H1 (cell line): ENCODE data around the gene PHACTR1. TPM values are rescaled to one million over a fixed set of nuclear protein-coding genes. Genes with fewer than 3 reads are reported as not detected.

Experiments
- CTCF ChIA-PET: fragments of 300-600 bp; sonication (Branson Sonifier 250); formaldehyde crosslinking; loops from one replicate; lab custom pipeline; 2021; ENCODE audit not compliant: partially characterized antibody; lab: Charles Lee
- POLR2A ChIA-PET: fragments of 300-600 bp; sonication (Branson Sonifier 250); formaldehyde crosslinking; loops from one replicate; lab custom pipeline; 2021; ENCODE audit warnings: inconsistent platforms; ENCODE audit not compliant: partially characterized antibody; lab: Charles Lee
- DNase-seq, 2 experiments: peaks; one replicate each; pipeline versions ENCODE4 v3.0.0 to v3.0.0-alpha.2; 2010 to 2022; ENCODE audit warnings: low spot score in 2 of 2, low read depth in 1 of 2, mixed read lengths in 1 of 2
- FAIRE-seq: peaks from 2 replicates; lab custom pipeline; 2011; peaks lifted over from hg19 to GRCh38; lab: Jason Lieb, UNC
- H2AFZ ChIP-seq: 2 replicates; pipeline ENCODE4 v1.8.1; 2012; ENCODE audit warnings: low read length, inconsistent platforms
- H2AK5ac ChIP-seq: 2 replicates; pipeline ENCODE4 v1.6.1; 2013; ENCODE audit warnings: low read depth, low read length
- H2BK120ac ChIP-seq: replicated peaks from 2 replicates; pipeline ENCODE3; 2013; ENCODE audit warnings: low read depth, low read length, inconsistent platforms
- H2BK12ac ChIP-seq: 2 replicates; pipeline ENCODE4 v1.6.1; 2013; ENCODE audit warnings: low read depth, low read length
- H2BK15ac ChIP-seq: 2 replicates; pipeline ENCODE4 v1.6.1; 2013; ENCODE audit warnings: low read length
- H2BK20ac ChIP-seq: 2 replicates; pipeline ENCODE4 v1.6.1; 2013; ENCODE audit warnings: low read length
- H2BK5ac ChIP-seq: 2 replicates; pipeline ENCODE4 v1.6.1; 2013; ENCODE audit warnings: low read depth, low read length
- H3K14ac ChIP-seq: 2 replicates; pipeline ENCODE4 v1.6.1; 2013; ENCODE audit warnings: inconsistent platforms; ENCODE audit not compliant: insufficient read length
- H3K18ac ChIP-seq: 2 replicates; pipeline ENCODE4 v1.6.1; 2013; ENCODE audit warnings: low read length; ENCODE audit errors: extremely low read depth
- H3K23ac ChIP-seq: 2 replicates; pipeline ENCODE4 v1.6.1; 2013; ENCODE audit warnings: inconsistent platforms; ENCODE audit not compliant: insufficient read length
- H3K23me2 ChIP-seq: 2 replicates; pipeline ENCODE4 v1.6.1; 2013; ENCODE audit warnings: low read depth, low read length
- H3K27ac ChIP-seq: 2 replicates; pipeline ENCODE4 v1.6.1; 2011; ENCODE audit warnings: low read depth, low read length, inconsistent platforms
- H3K27me3 ChIP-seq, 4 experiments: replicated peaks in 1 of 4; 1 replicate in 1 of 4; 2 replicates in 3 of 4; pipeline versions ENCODE4 v1.6.1 to v1.8.1; 2011 to 2013; ENCODE audit warnings: low read length in 3 of 4, mild to moderate bottlenecking in 3 of 4, inconsistent platforms in 2 of 4, mixed read lengths in 2 of 4, moderate library complexity in 1 of 4; ENCODE audit not compliant: control insufficient read depth in 3 of 4, insufficient read depth in 3 of 4; ENCODE audit errors: extremely low read depth in 1 of 4
- H3K36me3 ChIP-seq, 4 experiments: 2 replicates each; pipeline versions ENCODE4 v1.6.1 to v1.8.1; 2011 to 2013; ENCODE audit warnings: mild to moderate bottlenecking in 4 of 4, low read length in 3 of 4, moderate library complexity in 2 of 4, control low read depth in 1 of 4, inconsistent platforms in 1 of 4; ENCODE audit not compliant: insufficient read depth in 4 of 4, control insufficient read depth in 2 of 4
- H3K4ac ChIP-seq: replicated peaks from 2 replicates; pipeline ENCODE3; 2013; ENCODE audit warnings: low read length, low read depth, mixed read lengths, inconsistent platforms; ENCODE audit not compliant: insufficient read length
- H3K4me1 ChIP-seq, 4 experiments: replicated peaks in 1 of 4; 1 replicate in 1 of 4; 2 replicates in 3 of 4; pipeline versions ENCODE4 v1.6.1 to v1.8.1; 2011 to 2013; ENCODE audit warnings: low read length in 3 of 4, inconsistent platforms in 2 of 4, mixed read lengths in 1 of 4; ENCODE audit not compliant: insufficient read depth in 4 of 4, control insufficient read depth in 3 of 4
- H3K4me2 ChIP-seq, 2 experiments: 2 replicates each; pipeline versions ENCODE4 v1.6.1 to v1.8.1; 2011 to 2013; ENCODE audit warnings: low read depth in 2 of 2, low read length in 2 of 2, control low read depth in 1 of 2, inconsistent platforms in 1 of 2, mild to moderate bottlenecking in 1 of 2; ENCODE audit not compliant: insufficient read depth in 1 of 2
- H3K4me3 ChIP-seq, 4 experiments: fragments of 200-600, 300-600 bp in 1 of 4; sonication (generic), shearing (Covaris generic), sonication (Bioruptor Twin) in 1 of 4; 2 replicates each; pipeline versions ENCODE4 v1.5.1 to v1.8.1; 2011 to 2016; ENCODE audit warnings: low read length in 4 of 4, low read depth in 3 of 4, control low read depth in 2 of 4, inconsistent platforms in 2 of 4, mild to moderate bottlenecking in 2 of 4, mixed read lengths in 1 of 4, moderate library complexity in 1 of 4; ENCODE audit not compliant: insufficient read depth in 2 of 4; ENCODE audit errors: extremely low read depth in 1 of 4
- H3K56ac ChIP-seq: replicated peaks from 2 replicates; pipeline ENCODE3; 2013; ENCODE audit warnings: low read depth, mild to moderate bottlenecking, mixed read lengths, low read length, inconsistent platforms; ENCODE audit not compliant: insufficient read length
- H3K79me1 ChIP-seq: 2 replicates; pipeline ENCODE4 v1.6.1; 2013; ENCODE audit warnings: low read depth, low read length, control low read depth
- H3K79me2 ChIP-seq, 2 experiments: 2 replicates each; pipeline versions ENCODE4 v1.6.1 to v1.8.1; 2012 to 2013; ENCODE audit warnings: low read length in 2 of 2, mild to moderate bottlenecking in 2 of 2, inconsistent platforms in 1 of 2; ENCODE audit not compliant: insufficient read depth in 2 of 2, control insufficient read depth in 1 of 2
- H3K9ac ChIP-seq, 4 experiments: replicated peaks in 1 of 4; 1 replicate in 1 of 4; 2 replicates in 3 of 4; pipeline versions ENCODE4 v1.6.1 to v1.8.1; 2011 to 2013; ENCODE audit warnings: low read depth in 3 of 4, low read length in 3 of 4, control low read depth in 2 of 4, mild to moderate bottlenecking in 2 of 4, moderate library complexity in 2 of 4, inconsistent platforms in 1 of 4; ENCODE audit errors: extremely low read depth in 1 of 4
- H3K9me3 ChIP-seq, 2 experiments: 2 replicates each; pipeline versions ENCODE4 v1.6.1 to v1.8.1; 2012 to 2013; ENCODE audit warnings: mild to moderate bottlenecking in 2 of 2, moderate library complexity in 2 of 2, control low read depth in 1 of 2, inconsistent platforms in 1 of 2, low read depth in 1 of 2, low read length in 1 of 2, mixed read lengths in 1 of 2; ENCODE audit not compliant: insufficient read depth in 2 of 2
- H4K20me1 ChIP-seq, 2 experiments: replicated peaks in 1 of 2; 2 replicates each; pipeline versions ENCODE3 to v1.8.1; 2011 to 2013; ENCODE audit warnings: inconsistent platforms in 2 of 2, low read length in 2 of 2, mild to moderate bottlenecking in 1 of 2; ENCODE audit not compliant: insufficient read depth in 2 of 2, control insufficient read depth in 1 of 2
- H4K5ac ChIP-seq: 2 replicates; pipeline ENCODE4 v1.6.1; 2013; ENCODE audit warnings: low read length, low read depth, mixed read lengths, inconsistent platforms; ENCODE audit not compliant: insufficient read length
- H4K8ac ChIP-seq: 2 replicates; pipeline ENCODE4 v1.8.0; 2013; ENCODE audit warnings: mild to moderate bottlenecking, moderate library complexity, low read length, inconsistent platforms; ENCODE audit not compliant: insufficient read depth; ENCODE audit errors: extremely low read depth
- H4K91ac ChIP-seq: replicated peaks from 2 replicates; pipeline ENCODE3; 2013; ENCODE audit warnings: low read length, mixed read lengths, inconsistent platforms; ENCODE audit not compliant: insufficient read length
- ASH2L ChIP-seq: fragments of 200-600, 300-600 bp; sonication (generic); IDR thresholded peaks from one replicate; pipeline ENCODE4 v1.7.1; 2017; ENCODE audit warnings: low read length
- BACH1 ChIP-seq: IDR thresholded peaks from 2 replicates; pipeline ENCODE4 v1.6.1; 2012; ENCODE audit warnings: low read length, improper control_type of control experiment
- CEBPB ChIP-seq: IDR thresholded peaks from 2 replicates; pipeline ENCODE4 v1.6.1; 2012; ENCODE audit warnings: low read depth, low read length
- CHD1 ChIP-seq: IDR thresholded peaks from 2 replicates; pipeline ENCODE4 v1.6.1; 2012; ENCODE audit warnings: low read depth, low read length, improper control_type of control experiment
- CHD2 ChIP-seq: IDR thresholded peaks from 2 replicates; pipeline ENCODE4 v1.6.1; 2012; ENCODE audit warnings: low read length, improper control_type of control experiment
- GTF2F1 ChIP-seq: IDR thresholded peaks from 2 replicates; pipeline ENCODE4 v1.6.1; 2012; ENCODE audit warnings: low read depth, low read length, improper control_type of control experiment, borderline replicate concordance
- KDM1A ChIP-seq: fragments of 200-600, 300-600 bp; sonication (generic); IDR thresholded peaks from 2 replicates; pipeline ENCODE4 v1.7.1; 2016; ENCODE audit warnings: mild to moderate bottlenecking, low read length, borderline replicate concordance
- NRF1 ChIP-seq: IDR thresholded peaks from 2 replicates; pipeline ENCODE4 v1.6.1; 2011; ENCODE audit warnings: mild to moderate bottlenecking, low read depth, low read length, improper control_type of control experiment
- PHF8 ChIP-seq: fragments of 200-600 bp; sonication (generic); conservative IDR thresholded peaks from 2 replicates; pipeline ENCODE4 v1.7.1; 2012; ENCODE audit warnings: low read depth, mild to moderate bottlenecking, inconsistent platforms, low read length, moderate library complexity
- RBBP5 ChIP-seq: IDR thresholded peaks from 2 replicates; pipeline ENCODE4 v1.7.1; 2012; ENCODE audit warnings: low read depth, mild to moderate bottlenecking, inconsistent platforms, low read length, moderate library complexity, borderline replicate concordance
- SIN3A ChIP-seq, 2 experiments: IDR thresholded peaks in 1 of 2; conservative IDR thresholded peaks in 1 of 2; 2 replicates each; pipeline ENCODE4 v1.6.1; 2011 to 2012; ENCODE audit warnings: low read length in 2 of 2, improper control_type of control experiment in 1 of 2, low read depth in 1 of 2, mild to moderate bottlenecking in 1 of 2
- TBP ChIP-seq: IDR thresholded peaks from 2 replicates; pipeline ENCODE4 v1.6.1; 2011; ENCODE audit warnings: low read depth, low read length, improper control_type of control experiment
- USF2 ChIP-seq: IDR thresholded peaks from 2 replicates; pipeline ENCODE4 v1.6.1; 2011; ENCODE audit warnings: low read length, improper control_type of control experiment
- YY1 ChIP-seq: IDR thresholded peaks from 2 replicates; pipeline ENCODE4 v1.6.1; 2011; ENCODE audit warnings: low read depth, mild to moderate bottlenecking, low read length
- WGBS, 2 experiments: shearing (Covaris generic) in 1 of 2; methylation state at CpG; one replicate each; pipeline versions ENCODE4 v1.1.6 to v1.1.7; 2013 to 2015; ENCODE audit warnings: low lambda C conversion rate in 2 of 2, mixed read lengths in 2 of 2, inconsistent platforms in 1 of 2, low coverage in 1 of 2, missing lambda C conversion rate in 1 of 2; ENCODE audit not compliant: insufficient replicate concordance in 2 of 2, insufficient coverage in 1 of 2, insufficient read length in 1 of 2; ENCODE audit errors: extremely low coverage in 1 of 2, missing lambda C conversion rate in 1 of 2; 5-methylcytosine and 5-hydroxymethylcytosine counted together
- polyA plus RNA-seq, 7 experiments: library from polyadenylated mRNA; depleted of rRNA in 3 of 7; stranded (reverse) in 5 of 7; unstranded in 2 of 7; fragments of >200 nt in 5 of 7; fragments of 200-250 nt in 2 of 7; gene quantifications; 1 replicate in 5 of 7; 2 replicates in 1 of 7; 4 replicates in 1 of 7; pipeline versions ENCODE4 v1.2.1 to v1.2.3, GENCODE V29; 2011 to 2013; ENCODE audit warnings: missing spikeins in 2 of 7, mixed read lengths in 2 of 7
- total RNA-seq: library from RNA; stranded (reverse); fragmentation: NEBNext Ultra II Directional; extraction: Animal tissue kit (Norgen Biotek cat#: 25700); gene quantifications from 2 replicates; pipeline ENCODE4 v1.2.1, GENCODE V29; 2021

Gene PHACTR1
- total and polyA plus RNA-seq, 2 of the 8 experiments (the other 6 are each of a cell fraction or from before 2014, with no cell fraction given), result 3.9 to 17.1 TPM

- CTCF ChIA-PET, result interaction anchor here (1.3 kb wide), 1 partner anchor 21 kb away, joined by 3 read pairs; no protein-coding TSS in a partner anchor
- peaks cover 5 to 18% of the 10 kb centered on the region in 2 experiments for H4K20me1 ChIP-seq
- H3K4me2 ChIP-seq, result no peak overlapping the region
- no peak overlapping the region for H2BK15ac ChIP-seq
- POLR2A ChIA-PET, result no interaction called here
- H3K4me1 ChIP-seq, result peaks cover 2 to 17% (median 11%) of the 10 kb centered on the region in 4 experiments; a peak in 6 of 7 replicates
- no peak overlapping the region for H3K4ac ChIP-seq
- H3K27me3 ChIP-seq, result peaks cover 5 to 43% (median 34%) of the 10 kb centered on the region in 4 experiments
- H3K14ac ChIP-seq, result no peak overlapping the region
- H2AK5ac ChIP-seq, result no peak overlapping the region
- FAIRE-seq (no peak), DNase-seq (no peak)
- H3K27ac ChIP-seq, result no peak overlapping the region
- peaks cover 9% of the 10 kb centered on the region for H3K23me2 ChIP-seq
- H2BK20ac ChIP-seq, result no peak overlapping the region
- no peak overlapping the region for H2BK120ac ChIP-seq
- H4K91ac ChIP-seq, result no peak overlapping the region
- no peak overlapping the region for H3K9ac ChIP-seq
- H2AFZ ChIP-seq, result no peak overlapping the region
- H3K23ac ChIP-seq, result no peak overlapping the region
- H4K5ac ChIP-seq, result no peak overlapping the region
- H3K36me3 ChIP-seq, result no peaks in the 10 kb centered on the region
- H3K18ac ChIP-seq, result no peak overlapping the region
- H4K8ac ChIP-seq, result no peak overlapping the region
- H3K56ac ChIP-seq, result no peak overlapping the region
- H3K9me3 ChIP-seq, result no peaks in the 10 kb centered on the region
- WGBS, 2 experiments, result 87% methylated on average over 5 of the region's 5 CpGs; no CpG with 5 or more reads in 1 of the 2 experiments
- no peak overlapping the region for H2BK5ac ChIP-seq
- H3K4me3 ChIP-seq, result no peak overlapping the region
- no peaks in the 10 kb centered on the region for H3K79me2 ChIP-seq
- H3K79me1 ChIP-seq, result no peaks in the 10 kb centered on the region
- no peak overlapping the region for H2BK12ac ChIP-seq
- no peak for TF ChIP-seq YY1
- TF ChIP-seq USF2, result no peak
- no peak for TF ChIP-seq CHD1
- no peak for TF ChIP-seq NRF1
- no peak for TF ChIP-seq RBBP5
- TF ChIP-seq KDM1A, result no peak
- TF ChIP-seq ASH2L, result no peak
- TF ChIP-seq BACH1, result no peak
- no peak for TF ChIP-seq SIN3A (conservative IDR thresholded peaks at IDR 0.05 in 1 of 2, IDR thresholded peaks at IDR 0.05 in 1 of 2; ENCODE audit: low read depth in 1 of 2, low read length in 2 of 2)
- no peak for TF ChIP-seq CEBPB
- TF ChIP-seq GTF2F1, result no peak
- TF ChIP-seq TBP, result no peak
- no peak for TF ChIP-seq CHD2
- TF ChIP-seq PHF8, result no peak
Observed at GRCh38 chr6:13011612-13012146, 295.1 kb downstream of the PHACTR1 start.
